Mucosa of rectum (tissue), 2 donors: ENCODE measurements around the gene NECTIN3.

ENCODE experiments used
- H3K27ac ChIP-seq, 2 donors: one replicate each; pipeline ENCODE4 v1.7.0; 2013; ENCODE audit warnings: inconsistent platforms in 2 of 2, low read depth in 2 of 2, low read length in 2 of 2
- H3K27me3 ChIP-seq, 2 donors: one replicate each; pipeline ENCODE4 v1.7.0; 2013; ENCODE audit warnings: low read length in 2 of 2; ENCODE audit not compliant: control insufficient read depth in 2 of 2, insufficient read depth in 2 of 2
- H3K36me3 ChIP-seq, 2 donors: one replicate each; pipeline ENCODE4 v1.7.0; 2013; ENCODE audit warnings: low read length in 2 of 2; ENCODE audit not compliant: control insufficient read depth in 2 of 2, insufficient read depth in 2 of 2
- H3K4me1 ChIP-seq, 2 donors: one replicate each; pipeline ENCODE4 v1.7.0; 2013; ENCODE audit warnings: low read length in 2 of 2, mild to moderate bottlenecking in 1 of 2; ENCODE audit not compliant: control insufficient read depth in 2 of 2, insufficient read depth in 2 of 2
- H3K4me3 ChIP-seq, 2 donors: one replicate each; pipeline ENCODE4 v1.7.0; 2013; ENCODE audit warnings: low read length in 2 of 2
- H3K9ac ChIP-seq, 2 donors: one replicate each; pipeline ENCODE4 v1.7.0; 2013; ENCODE audit warnings: low read length in 2 of 2, low read depth in 1 of 2, mild to moderate bottlenecking in 1 of 2
- H3K9me3 ChIP-seq, 2 donors: one replicate each; pipeline ENCODE4 v1.7.0; 2013; ENCODE audit warnings: low read length in 2 of 2; ENCODE audit not compliant: control insufficient read depth in 2 of 2
- donor health status: healthy.
- donor health status: Normal muscosa, but diverticular disease.

NECTIN3 gene

DNA sequence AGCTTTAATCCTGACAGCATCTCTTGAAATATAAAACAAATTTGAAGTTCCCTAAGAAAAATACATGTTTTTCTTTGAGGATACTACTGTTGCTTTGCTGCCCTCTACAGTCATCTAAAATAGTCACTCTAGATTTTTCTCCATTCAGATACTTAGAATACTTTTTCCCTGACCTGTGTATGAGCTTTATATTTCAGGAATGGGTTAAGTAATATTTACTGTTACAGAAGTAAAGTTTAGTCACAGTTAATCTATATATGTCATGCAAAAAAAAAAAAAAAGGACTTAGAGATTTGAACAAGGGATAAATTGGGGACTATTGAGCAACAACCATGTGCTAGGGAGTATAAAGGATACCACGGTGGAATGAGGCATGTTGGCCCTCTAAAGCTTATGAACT lies 8.8 kb downstream of the NECTIN3 start:
- no peaks in the 10 kb centered on the region for H3K27me3 ChIP-seq
- H3K4me1 ChIP-seq, result peaks cover 2 to 15% of the 10 kb centered on the region in 2 donors
- no peak overlapping the region for H3K9ac ChIP-seq

GRCh38 chr3:111081008-111081545 lies 9.5 kb downstream of the NECTIN3 start:
- H3K27me3 ChIP-seq, result no peaks in the 10 kb centered on the region
- no peak overlapping the region for H3K27ac ChIP-seq
- no peak overlapping the region for H3K9ac ChIP-seq
- H3K36me3 ChIP-seq, result no peaks in the 10 kb centered on the region
- no peaks in the 10 kb centered on the region for H3K9me3 ChIP-seq
- H3K4me1 ChIP-seq, result peaks cover 2 to 15% of the 10 kb centered on the region in 2 donors
- H3K4me3 ChIP-seq, result no peak overlapping the region

More for the DNA sequence above, 8.8 kb downstream of the NECTIN3 start:
- Histone ChIP-seq H3K36me3 (no peaks in the 10 kb centered on the region), H3K9me3 (no peaks in the 10 kb centered on the region), H3K4me3 (no peak overlapping the region), H3K27ac (no peak overlapping the region)

- Histone ChIP-seq H3K36me3 (no peaks in the 10 kb centered on the region), H3K27me3 (no peaks in the 10 kb centered on the region), H3K9me3 (no peaks in the 10 kb centered on the region), H3K9ac (no peak overlapping the region), H3K27ac (no peak overlapping the region), H3K4me1 (peaks cover 2 to 9% of the 10 kb centered on the region in 2 donors), H3K4me3 (no peak overlapping the region)
Measured at GRCh38 chr3:111084911-111085310, 13.3 kb downstream of the NECTIN3 start.

GRCh38 chr3:111087924-111088469 lies 16.4 kb downstream of the NECTIN3 start:
- H3K9ac ChIP-seq, result no peak overlapping the region
- no peak overlapping the region for H3K4me3 ChIP-seq
- H3K36me3 ChIP-seq, result no peaks in the 10 kb centered on the region
- peaks cover 0 to 3% of the 10 kb centered on the region in 2 donors for H3K4me1 ChIP-seq
- H3K27me3 ChIP-seq, result no peaks in the 10 kb centered on the region
- no peaks in the 10 kb centered on the region for H3K9me3 ChIP-seq
- no peak overlapping the region for H3K27ac ChIP-seq

DNA sequence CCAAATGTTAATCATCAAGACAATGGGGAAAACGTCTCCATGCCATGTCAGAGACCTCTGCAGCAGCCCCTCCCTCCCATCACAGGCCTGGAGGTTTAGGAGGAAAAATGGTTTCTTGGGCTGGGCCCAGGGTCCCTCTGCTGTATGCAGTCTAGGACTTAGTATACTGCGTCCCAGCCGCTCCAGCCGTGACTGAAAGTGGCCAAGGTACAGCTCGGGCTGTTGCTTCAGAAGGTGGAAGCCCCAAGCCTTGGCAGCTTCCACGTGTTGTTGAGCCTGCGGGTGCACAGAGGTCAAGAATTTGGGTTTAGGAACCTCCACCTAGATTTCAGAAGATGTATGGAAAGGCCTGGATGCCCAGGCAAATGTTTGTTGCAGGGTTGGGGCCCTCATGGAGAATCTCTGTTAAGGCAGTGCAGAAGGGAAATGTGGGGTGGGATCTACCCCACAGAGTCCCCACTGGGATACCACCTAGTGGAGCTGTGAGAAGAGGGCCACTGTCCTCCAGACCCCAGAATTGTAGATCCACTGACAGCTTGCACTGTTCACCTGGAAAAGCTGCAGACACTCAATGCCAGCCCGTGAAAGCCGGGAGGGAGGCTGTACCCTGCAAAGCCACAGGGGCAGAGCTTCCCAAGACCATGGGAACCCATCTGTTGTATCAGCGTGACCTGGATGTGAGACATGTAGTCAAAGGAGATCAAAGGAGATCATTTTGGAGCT lies 25.0 kb downstream of the NECTIN3 start:
- Histone ChIP-seq H3K9me3 (no peaks in the 10 kb centered on the region), H3K36me3 (no peaks in the 10 kb centered on the region), H3K4me3 (no peak overlapping the region), H3K9ac (no peak overlapping the region), H3K27me3 (no peaks in the 10 kb centered on the region), H3K27ac (no peak overlapping the region), H3K4me1 (no peaks in the 10 kb centered on the region)

DNA sequence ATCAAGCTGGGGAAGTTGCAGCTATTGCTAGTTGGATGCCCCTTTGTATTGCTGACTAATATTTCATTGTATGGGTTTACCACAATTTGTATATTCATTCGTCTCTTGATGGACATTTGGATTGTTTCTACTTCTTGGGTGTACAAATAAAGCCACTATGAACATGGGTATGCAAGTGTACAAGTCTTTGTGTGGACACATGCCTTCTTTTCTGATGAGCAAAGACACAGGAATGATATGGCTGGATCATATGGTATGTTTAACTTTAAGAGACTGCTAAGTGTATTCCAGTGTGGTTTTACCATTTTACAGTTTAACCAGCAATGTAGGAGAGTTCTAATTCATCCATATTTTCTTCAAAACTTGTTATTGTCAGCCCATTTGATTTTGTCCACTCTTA lies 32.2 kb downstream of the NECTIN3 start:
- Histone ChIP-seq H3K9me3 (no peaks in the 10 kb centered on the region), H3K36me3 (no peaks in the 10 kb centered on the region), H3K9ac (no peak overlapping the region), H3K4me1 (no peaks in the 10 kb centered on the region), H3K4me3 (no peak overlapping the region), H3K27me3 (no peaks in the 10 kb centered on the region), H3K27ac (no peak overlapping the region)

GRCh38 chr3:111106993-111107661 lies 35.5 kb downstream of the NECTIN3 start:
- H3K4me3 ChIP-seq, result no peak overlapping the region
- H3K36me3 ChIP-seq, result no peaks in the 10 kb centered on the region
- no peaks in the 10 kb centered on the region for H3K9me3 ChIP-seq
- H3K4me1 ChIP-seq, result no peaks in the 10 kb centered on the region
- no peak overlapping the region for H3K9ac ChIP-seq
- H3K27ac ChIP-seq, result no peak overlapping the region
- H3K27me3 ChIP-seq, result no peaks in the 10 kb centered on the region

DNA sequence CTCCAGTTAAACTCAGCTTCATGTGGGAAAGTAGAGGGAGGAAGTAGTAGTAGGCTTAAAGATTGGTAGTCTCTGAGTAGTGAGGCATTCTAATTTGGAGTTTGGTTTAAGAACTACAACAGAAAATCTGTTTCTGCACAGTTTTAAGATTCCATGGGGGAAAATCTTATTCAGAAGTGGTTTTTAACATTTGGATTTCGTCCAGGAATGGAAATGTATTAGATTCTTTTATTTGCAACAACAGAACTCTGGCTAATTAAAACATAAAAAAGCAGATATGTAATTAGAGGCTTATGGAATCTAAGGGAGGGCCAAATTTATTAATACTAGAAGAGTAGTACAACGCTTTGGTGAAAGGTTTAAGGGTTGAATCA lies 36.0 kb downstream of the NECTIN3 start:
- H3K9ac ChIP-seq, result no peak overlapping the region
- H3K27ac ChIP-seq, result no peak overlapping the region
- no peaks in the 10 kb centered on the region for H3K36me3 ChIP-seq
- H3K9me3 ChIP-seq, result no peaks in the 10 kb centered on the region
- H3K4me1 ChIP-seq, result no peaks in the 10 kb centered on the region
- H3K27me3 ChIP-seq, result no peaks in the 10 kb centered on the region
- no peak overlapping the region for H3K4me3 ChIP-seq

DNA sequence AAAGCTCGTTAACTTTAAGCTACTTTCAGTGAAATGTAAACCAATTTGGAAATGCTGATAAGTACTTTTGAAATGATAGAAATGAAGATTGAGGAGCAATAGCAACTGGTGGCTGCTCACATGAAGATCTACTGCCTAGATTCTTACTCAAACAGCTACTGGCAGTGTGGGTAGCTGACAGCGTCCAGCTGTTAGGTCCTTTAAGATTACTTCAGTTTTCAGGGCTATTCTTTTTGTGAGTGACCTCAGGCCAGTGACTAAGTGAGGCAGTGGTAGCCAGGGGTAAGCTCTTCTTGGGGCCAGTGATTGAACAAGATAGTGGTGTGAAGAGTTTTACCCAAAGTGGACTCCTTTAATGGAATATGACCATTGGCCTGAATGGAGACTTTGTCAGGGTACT lies 41.3 kb downstream of the NECTIN3 start:
- H3K9ac ChIP-seq, result no peak overlapping the region
- H3K27ac ChIP-seq, result no peak overlapping the region
- no peak overlapping the region for H3K4me3 ChIP-seq
- H3K27me3 ChIP-seq, result no peaks in the 10 kb centered on the region
- no peaks in the 10 kb centered on the region for H3K9me3 ChIP-seq
- no peaks in the 10 kb centered on the region for H3K4me1 ChIP-seq
- H3K36me3 ChIP-seq, result peaks cover 0 to 2% of the 10 kb centered on the region in 2 donors

GRCh38 chr3:111128884-111129283 lies 57.3 kb downstream of the NECTIN3 start:
- H3K4me1 ChIP-seq, result no peaks in the 10 kb centered on the region
- H3K4me3 ChIP-seq, result no peak overlapping the region
- no peak overlapping the region for H3K27ac ChIP-seq
- H3K9ac ChIP-seq, result no peak overlapping the region
- H3K27me3 ChIP-seq, result no peaks in the 10 kb centered on the region
- H3K36me3 ChIP-seq, result peaks cover 0 to 2% of the 10 kb centered on the region in 2 donors
- no peaks in the 10 kb centered on the region for H3K9me3 ChIP-seq
